KMS-11 (cell line): ENCODE results near the gene YLPM1.
A peak's percentile ranks its signal among the peaks of the same experiment; 100 is the strongest.

Source experiments
- H2AFZ ChIP-seq: fragments of 200-600 bp; sonication (generic); 2 replicates; pipeline ENCODE4 v1.6.1; 2016; ENCODE audit warnings: antibody characterized with exemption, mixed run types, low read depth
- H3K27ac ChIP-seq: fragments of 200-600 bp; sonication (generic); 2 replicates; pipeline ENCODE4 v1.6.1; 2016; ENCODE audit warnings: mild to moderate bottlenecking, mixed run types
- H3K27me3 ChIP-seq: fragments of 200-600 bp; sonication (generic); 2 replicates; pipeline ENCODE4 v1.6.1; 2017; ENCODE audit warnings: mild to moderate bottlenecking, low read depth, mixed run types, moderate library complexity; ENCODE audit not compliant: insufficient read depth
- H3K36me3 ChIP-seq: fragments of 200-600 bp; sonication (generic); 2 replicates; pipeline ENCODE4 v1.6.1; 2017; ENCODE audit warnings: mild to moderate bottlenecking, mixed run types; ENCODE audit not compliant: insufficient read depth
- H3K4me1 ChIP-seq: fragments of 200-600 bp; sonication (generic); 2 replicates; pipeline ENCODE4 v1.6.1; 2016; ENCODE audit warnings: mild to moderate bottlenecking, low read depth, mixed run types; ENCODE audit not compliant: poor library complexity, severe bottlenecking
- H3K4me2 ChIP-seq: fragments of 200-600 bp; sonication (generic); 2 replicates; pipeline ENCODE4 v1.7.0; 2016; ENCODE audit warnings: mild to moderate bottlenecking, mixed run types
- H3K4me3 ChIP-seq: fragments of 200-600 bp; sonication (generic); IDR thresholded peaks from 2 replicates; pipeline ENCODE4 v1.6.1; 2017; ENCODE audit warnings: low read depth, low read length, mixed read lengths; ENCODE audit not compliant: insufficient read depth
- H3K79me2 ChIP-seq: fragments of 200-600 bp; sonication (generic); 2 replicates; pipeline ENCODE4 v1.6.1; 2016; ENCODE audit warnings: low read depth, mixed run types; ENCODE audit not compliant: insufficient read depth
- H3K9ac ChIP-seq: fragments of 200-600 bp; sonication (generic); 2 replicates; pipeline ENCODE4 v1.6.1; 2016; ENCODE audit warnings: mild to moderate bottlenecking, mixed run types
- H4K20me1 ChIP-seq: fragments of 200-600 bp; sonication (generic); 2 replicates; pipeline ENCODE4 v1.6.1; 2016; ENCODE audit warnings: mild to moderate bottlenecking, mixed run types; ENCODE audit not compliant: insufficient read depth
- CTCF ChIP-seq: fragments of 200-600 bp; sonication (generic); conservative IDR thresholded peaks from 2 replicates; pipeline ENCODE4 v1.6.1; 2017; ENCODE audit warnings: low read depth, mild to moderate bottlenecking, antibody characterized with exemption, low read length, moderate library complexity, mixed read lengths

The YLPM1 gene

DNA sequence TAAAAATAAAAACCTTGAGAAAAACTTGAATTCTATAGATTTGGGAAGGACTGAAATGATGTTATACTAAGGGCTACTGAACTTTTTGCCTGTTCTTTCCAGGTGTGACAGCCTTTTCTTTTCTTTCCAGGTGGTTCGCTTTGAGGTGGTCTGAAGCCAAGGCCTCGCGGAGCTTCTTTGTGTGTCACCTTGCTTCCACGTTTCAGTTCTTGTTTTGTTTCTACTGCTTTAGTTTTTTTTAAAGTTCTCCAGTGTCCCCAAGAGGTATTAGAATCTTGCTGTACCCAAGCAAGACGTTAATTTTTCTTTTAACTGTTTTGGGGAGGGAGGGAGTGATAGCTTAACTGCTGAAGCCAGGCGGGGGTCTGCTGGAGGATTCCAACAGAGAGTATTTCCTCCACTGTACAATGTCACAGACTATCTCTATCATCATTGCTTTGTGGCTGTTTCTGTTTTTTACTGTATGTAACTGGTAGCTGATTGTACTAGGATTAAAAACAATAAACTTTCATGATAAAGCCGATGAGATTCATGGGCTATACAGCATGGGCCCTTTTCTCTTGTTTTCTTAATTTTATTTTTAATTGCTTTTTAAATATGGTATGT is 72.6 kb downstream of the YLPM1 start:
- no peaks in the 10 kb centered on the region for H3K27me3 ChIP-seq
- H3K9ac ChIP-seq: no peak overlapping the region
- no peak overlapping the region for H3K27ac ChIP-seq
- no peaks in the 10 kb centered on the region for H3K79me2 ChIP-seq
- peaks cover 21% of the 10 kb centered on the region for H3K4me1 ChIP-seq
- no peak overlapping the region for H3K4me3 ChIP-seq
- no peaks in the 10 kb centered on the region for H3K36me3 ChIP-seq
- no peak overlapping the region for H3K4me2 ChIP-seq
- no peaks in the 10 kb centered on the region for H4K20me1 ChIP-seq
- no peak overlapping the region for H2AFZ ChIP-seq
- TF ChIP-seq CTCF: no peak

DNA sequence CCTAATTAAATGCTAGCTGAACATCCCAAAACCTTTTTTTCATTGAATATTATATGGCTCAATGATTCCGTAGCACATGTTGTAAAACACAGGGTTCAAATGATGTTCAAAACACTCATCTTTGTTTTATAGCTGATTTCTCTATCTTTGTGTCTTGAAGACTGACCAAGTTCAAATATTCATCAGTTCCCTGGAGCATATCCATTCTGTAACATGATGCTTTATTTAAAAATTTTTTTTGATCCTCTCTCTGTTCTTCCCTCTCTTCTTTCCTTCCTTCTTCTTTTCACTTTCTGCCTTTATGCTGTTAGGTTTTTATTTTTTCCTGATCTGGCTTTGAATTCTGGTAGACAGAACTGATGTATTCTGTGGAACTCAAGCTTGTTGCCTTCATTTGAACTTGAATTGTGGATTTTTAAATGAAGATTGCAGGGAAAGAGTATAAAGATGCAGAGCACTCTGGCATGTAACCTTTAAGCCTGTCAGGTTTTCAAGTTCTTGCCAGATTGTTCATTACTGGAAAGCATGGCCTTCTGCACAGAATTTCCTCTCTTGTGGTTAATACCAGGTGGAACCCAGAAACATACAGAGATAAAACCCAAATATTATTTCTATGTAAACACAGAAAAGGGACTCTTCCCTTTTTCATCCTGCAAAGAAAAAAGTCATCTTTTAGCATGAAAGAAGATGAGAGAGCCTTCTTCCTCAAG is 73.3 kb downstream of the YLPM1 start:
- no peak overlapping the region for H3K4me2 ChIP-seq
- H3K4me1 ChIP-seq: peaks cover 21% of the 10 kb centered on the region
- H3K4me3 ChIP-seq: no peak overlapping the region
- no peaks in the 10 kb centered on the region for H3K79me2 ChIP-seq
- no peak overlapping the region for H2AFZ ChIP-seq
- no peaks in the 10 kb centered on the region for H3K36me3 ChIP-seq
- H3K9ac ChIP-seq: no peak overlapping the region
- no peak for TF ChIP-seq CTCF
- H4K20me1 ChIP-seq: no peaks in the 10 kb centered on the region
- H3K27me3 ChIP-seq: no peaks in the 10 kb centered on the region
- no peak overlapping the region for H3K27ac ChIP-seq

DNA sequence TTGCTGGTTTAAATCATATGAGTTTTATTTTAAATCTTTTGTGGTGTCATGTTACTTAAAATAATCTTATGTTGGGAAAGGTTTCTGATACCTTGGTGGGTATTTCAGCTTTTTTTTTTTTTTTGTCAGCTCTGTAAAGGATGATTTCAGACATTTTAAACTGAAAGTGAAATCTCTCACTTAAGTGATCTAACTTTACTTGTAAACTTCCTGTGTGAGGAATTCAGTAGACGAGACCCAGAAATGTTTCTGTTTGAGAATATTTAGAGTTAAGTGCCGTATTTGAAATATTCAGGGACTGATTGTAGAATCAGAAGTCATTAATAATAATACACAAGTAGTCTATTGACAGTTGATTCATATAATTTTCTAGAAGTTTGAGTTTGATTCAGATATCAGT is 75.0 kb downstream of the YLPM1 start:
- no peaks in the 10 kb centered on the region for H3K79me2 ChIP-seq
- no peak overlapping the region for H3K9ac ChIP-seq
- H3K4me2 ChIP-seq: peak overlapping the region; percentile 68
- H3K27ac ChIP-seq: no peak overlapping the region
- H3K27me3 ChIP-seq: no peaks in the 10 kb centered on the region
- H4K20me1 ChIP-seq: no peaks in the 10 kb centered on the region
- no peaks in the 10 kb centered on the region for H3K36me3 ChIP-seq
- no peak overlapping the region for H3K4me3 ChIP-seq
- no peak for TF ChIP-seq CTCF
- peaks cover 21% of the 10 kb centered on the region for H3K4me1 ChIP-seq
- H2AFZ ChIP-seq: no peak overlapping the region

GRCh38 chr14:74840603-74841030 is 77.5 kb downstream of the YLPM1 start:
- H3K4me3 ChIP-seq: no peak overlapping the region
- no peak overlapping the region for H2AFZ ChIP-seq
- peaks cover 21% of the 10 kb centered on the region for H3K4me1 ChIP-seq
- TF ChIP-seq CTCF: no peak
- no peaks in the 10 kb centered on the region for H3K27me3 ChIP-seq
- H3K36me3 ChIP-seq: no peaks in the 10 kb centered on the region
- no peak overlapping the region for H3K4me2 ChIP-seq
- no peak overlapping the region for H3K27ac ChIP-seq
- no peak overlapping the region for H3K9ac ChIP-seq
- H4K20me1 ChIP-seq: no peaks in the 10 kb centered on the region
- H3K79me2 ChIP-seq: no peaks in the 10 kb centered on the region
